GM18867 (cell line): ENCODE data around the gene CNBD2.
A peak's percentile ranks its signal among the peaks of the same experiment; 100 is the strongest.
"Not testable (repeated sequence)": the region's sequence is repeated elsewhere in the genome, so short reads cannot be mapped to it uniquely, and the experiment has no call there.

ENCODE experiments used
- ATAC-seq: cut with Tn5 transposase; IDR thresholded peaks from one replicate; pipeline ENCODE4 v1.9.1; 2021; ENCODE audit warnings: mild to moderate bottlenecking, moderate library complexity; ENCODE audit not compliant: unreplicated experiment

The CNBD2 gene

DNA sequence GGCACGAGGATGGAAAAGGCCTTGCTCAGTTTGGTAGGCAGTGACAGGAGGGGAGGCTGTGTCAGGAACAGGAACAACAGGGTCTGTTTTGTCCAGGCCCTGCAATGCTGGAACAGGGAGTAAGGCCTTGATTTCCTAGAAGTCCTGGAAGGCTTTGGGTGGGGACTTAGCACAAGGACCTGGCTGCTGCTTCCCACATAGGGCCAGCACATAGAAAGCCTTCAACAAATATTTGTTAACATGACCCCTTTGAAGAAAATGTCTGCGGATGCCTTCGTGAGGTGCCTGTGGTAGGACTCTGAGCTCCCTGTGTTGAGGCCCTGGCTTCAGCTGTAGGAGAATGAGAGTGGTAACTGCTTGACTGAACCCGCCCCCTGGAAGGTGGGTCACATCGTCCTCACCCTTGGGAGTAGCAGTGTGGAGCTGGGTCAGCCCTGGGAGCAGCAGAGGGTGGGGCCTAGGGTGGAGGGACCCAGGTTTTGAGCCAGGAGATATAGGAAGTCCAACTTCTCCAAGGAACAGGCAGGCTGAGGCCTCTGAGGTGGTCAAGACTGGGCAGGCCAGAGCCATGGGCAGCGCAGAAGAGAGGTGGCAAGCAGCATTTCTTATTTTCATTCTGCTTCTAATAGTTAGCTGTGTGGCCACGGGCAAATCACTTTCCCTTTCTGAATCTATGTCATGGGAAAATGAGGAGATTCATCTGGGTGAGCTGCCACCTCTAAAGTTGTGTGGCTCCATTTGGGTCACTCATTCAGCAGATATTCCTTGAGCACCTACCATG lies 50.0 kb downstream of the CNBD2 start:
- ATAC-seq: no peak

DNA sequence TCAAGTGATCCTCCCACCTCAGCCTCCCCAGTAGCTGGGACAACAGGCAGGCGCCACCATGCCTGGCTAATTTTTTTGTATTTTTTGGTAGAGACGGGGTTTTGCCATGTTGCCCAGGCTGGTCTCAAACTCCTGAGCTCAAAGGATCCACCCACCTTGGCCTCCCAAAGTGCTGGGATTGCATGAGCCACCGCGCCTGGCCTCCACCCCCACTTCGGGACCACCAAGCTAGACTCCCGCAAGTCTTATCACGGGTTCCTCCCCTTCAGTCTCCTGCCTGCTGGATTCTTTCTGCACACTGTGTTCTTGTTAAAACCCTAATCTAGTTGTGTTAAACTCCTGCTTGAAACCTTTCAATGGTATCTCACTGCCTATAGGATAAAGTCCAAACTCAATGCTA lies 57.7 kb downstream of the CNBD2 start:
- not testable (repeated sequence) for ATAC-seq

DNA sequence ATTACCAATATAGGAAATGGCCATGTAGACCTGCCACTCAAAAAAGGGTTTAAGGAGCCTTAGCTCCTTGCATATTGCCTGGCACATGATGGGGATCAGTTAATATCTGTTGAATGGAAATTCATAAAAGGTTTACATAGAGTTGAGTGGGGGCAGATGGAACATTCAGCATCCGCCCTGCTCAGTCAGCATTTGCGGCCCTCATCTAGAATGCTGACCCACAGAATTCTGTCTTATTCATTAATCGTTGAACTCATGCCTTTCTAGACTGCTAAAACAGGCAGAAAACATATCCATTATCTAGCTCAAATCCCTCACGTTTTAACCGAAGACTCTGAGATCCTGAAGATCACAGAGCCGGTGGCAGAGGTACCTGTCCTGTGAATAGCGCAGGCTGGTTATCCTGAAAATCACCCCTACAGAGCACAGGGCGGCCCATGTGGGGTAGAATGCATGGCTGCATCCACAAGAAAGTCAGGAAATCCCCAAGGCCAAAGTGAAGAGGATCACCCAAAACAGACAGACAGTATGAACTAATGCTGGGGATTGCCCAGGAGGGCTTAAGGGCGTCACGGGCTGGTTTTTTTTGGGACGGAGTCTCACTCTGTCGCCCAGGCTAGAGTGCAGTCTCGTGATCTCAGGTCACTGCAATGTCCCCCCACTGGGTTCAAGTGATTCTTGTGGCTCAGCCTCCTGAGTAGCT lies 59.9 kb downstream of the CNBD2 start:
- ATAC-seq: no peak

DNA sequence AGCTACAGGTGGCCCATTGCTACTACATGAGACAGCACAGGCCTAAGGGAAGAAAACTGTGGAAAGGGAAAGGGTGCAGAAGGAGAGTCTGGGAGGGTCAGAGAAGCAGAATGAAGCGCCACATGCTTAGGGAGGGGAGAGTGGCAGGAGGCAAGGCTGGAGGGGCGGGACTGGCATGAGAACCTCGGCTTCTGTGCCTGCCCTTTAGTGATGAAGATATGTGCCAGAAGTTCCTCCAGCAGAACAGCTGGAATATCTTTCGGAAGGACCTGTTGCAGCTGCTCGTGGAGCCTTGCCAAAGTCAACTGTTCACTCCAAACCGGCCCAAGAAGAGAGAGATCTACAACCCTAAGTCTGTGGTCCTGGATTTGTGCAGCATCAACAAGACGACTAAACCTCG lies 61.8 kb downstream of the CNBD2 start:
- no peak for ATAC-seq

DNA sequence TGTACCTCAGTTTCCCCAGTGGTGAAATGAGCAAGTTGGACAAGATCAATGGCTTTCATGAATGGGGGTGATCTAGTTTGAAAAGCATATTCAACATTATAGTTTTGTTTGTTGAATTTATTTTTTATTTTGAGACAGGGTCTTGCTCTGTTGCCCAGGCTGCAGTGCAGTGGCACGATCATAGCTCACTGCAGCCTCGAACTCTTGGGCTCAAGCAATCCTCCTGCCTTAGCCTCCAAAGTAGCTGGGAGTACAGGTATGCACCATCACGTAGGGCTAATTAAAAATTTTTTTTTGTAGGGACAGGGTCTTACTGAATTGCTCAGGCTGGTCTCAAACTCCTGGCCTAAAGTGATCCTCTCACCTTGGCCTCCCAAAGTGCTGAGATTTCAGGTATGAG lies 63.4 kb downstream of the CNBD2 start:
- no peak for ATAC-seq

DNA sequence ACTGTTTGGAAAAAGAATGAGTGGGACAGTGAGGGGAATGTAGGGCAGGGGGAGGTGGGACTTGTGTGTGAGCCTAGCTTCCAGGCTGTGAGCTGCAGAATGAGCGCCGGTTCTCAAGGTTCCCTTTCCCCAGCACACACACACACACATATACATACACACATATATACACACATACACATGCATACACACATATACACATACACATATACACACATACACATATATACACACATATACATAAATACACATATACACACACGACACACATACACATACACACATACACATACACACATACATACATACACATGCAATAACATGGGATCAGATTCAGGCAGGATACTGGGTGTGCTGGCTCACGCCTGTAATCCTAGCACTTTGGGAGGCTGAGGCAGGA lies 66.5 kb downstream of the CNBD2 start:
- no peak for ATAC-seq

DNA sequence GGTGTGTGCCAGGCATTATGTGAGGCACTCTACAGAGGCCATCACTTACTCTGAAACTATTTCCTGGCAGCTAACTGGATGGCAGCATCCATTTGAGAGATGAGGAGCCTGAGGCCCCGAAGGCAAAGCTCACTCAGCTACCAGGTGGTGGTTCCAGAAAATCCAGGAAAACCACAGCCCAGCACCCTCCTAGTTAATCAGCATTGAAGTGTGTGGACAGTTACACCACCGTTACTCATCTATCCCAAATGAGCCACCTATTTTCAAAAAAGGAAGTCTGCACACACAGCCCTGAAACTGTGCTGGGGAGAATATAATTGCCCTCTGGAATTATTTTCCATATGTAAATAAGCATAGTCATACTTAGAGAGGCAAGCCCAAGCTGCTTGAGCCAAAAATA lies 67.4 kb downstream of the CNBD2 start:
- no peak for ATAC-seq

DNA sequence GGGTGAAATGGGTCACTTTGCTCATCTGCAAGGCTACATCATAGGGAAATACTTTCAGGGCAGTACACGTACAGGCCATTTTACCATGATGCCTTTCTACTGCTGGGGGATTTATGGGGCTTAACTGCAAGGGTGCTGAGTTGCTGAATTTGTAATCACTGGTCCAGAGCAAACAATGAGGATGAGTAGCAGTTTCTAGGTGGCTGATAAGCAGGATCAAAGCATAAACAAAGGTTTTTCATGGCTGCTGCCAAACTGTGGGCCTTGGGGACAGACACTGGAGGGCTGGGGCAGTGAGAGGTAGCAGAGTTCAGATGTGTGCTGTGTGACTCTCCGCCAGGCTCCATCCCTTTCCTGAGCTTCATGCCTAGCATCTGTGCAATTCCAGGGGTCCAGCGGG lies 68.3 kb downstream of the CNBD2 start:
- no peak for ATAC-seq

DNA sequence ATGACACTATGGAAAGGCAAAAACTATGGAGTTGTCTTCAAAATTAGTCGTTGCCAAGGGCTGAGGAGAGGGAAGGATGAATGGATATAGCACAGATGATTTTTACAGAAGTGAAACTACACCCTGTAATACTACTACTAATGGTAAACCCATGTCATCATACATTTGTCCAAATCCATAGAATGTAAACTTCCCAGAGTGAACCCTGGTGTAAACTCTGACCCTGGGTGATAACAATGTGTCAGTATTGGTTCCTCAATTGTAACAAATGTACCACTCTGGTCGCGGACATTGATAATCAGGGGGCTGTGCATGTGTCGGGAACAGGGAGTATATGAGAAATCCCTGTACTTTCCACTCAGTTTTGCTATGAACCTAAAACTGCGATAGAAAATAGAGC lies 72.2 kb downstream of the CNBD2 start:
- no peak for ATAC-seq

DNA sequence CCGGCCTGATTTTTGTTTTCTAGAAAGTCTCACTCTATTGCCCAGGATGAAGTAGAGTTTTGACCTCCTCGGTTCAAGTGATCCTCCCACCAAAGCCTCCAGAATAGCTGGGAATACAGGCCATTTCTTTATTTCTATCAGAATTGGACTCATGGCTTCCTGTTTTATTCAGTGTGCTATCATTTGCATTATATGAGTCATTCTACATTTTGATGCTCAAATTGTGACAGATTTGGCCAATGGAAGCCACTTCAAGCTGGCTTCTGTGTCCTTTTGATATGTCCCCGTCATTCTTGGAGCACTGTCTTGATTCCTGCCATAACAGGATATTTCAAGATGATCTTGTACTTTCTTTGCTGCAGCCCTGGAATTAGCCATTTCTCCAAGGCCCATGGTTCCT lies 75.1 kb downstream of the CNBD2 start:
- ATAC-seq: no peak

DNA sequence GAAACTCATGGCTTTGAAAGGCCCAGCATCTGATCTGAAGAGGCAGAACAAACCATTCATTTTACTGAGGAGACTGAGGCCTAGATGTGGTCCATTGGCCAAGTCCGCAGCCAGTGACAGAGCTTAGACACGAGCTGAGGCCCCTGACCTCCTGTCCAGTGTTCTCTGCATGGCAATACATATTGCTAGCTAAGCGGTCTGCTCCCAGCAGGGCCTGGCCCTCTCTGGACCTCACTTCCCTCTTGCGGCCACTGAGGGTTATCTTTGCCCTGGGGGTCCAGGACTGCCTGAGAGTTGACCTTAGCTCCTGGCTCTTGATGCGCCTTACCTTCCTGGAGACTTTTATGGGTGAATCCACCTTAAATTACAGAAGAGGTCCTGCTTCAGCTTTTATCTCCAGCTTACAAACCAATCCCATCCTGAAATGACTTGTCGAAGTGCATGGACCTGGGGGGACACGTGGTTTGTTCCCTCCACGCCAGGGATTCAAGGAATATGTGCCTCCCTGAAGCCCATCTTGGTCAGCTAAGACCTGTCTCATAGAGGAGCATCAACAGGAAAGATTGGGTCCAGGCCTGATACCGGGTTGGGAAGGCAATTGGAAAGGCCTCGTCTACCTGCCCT lies 75.6 kb downstream of the CNBD2 start:
- ATAC-seq: no peak

DNA sequence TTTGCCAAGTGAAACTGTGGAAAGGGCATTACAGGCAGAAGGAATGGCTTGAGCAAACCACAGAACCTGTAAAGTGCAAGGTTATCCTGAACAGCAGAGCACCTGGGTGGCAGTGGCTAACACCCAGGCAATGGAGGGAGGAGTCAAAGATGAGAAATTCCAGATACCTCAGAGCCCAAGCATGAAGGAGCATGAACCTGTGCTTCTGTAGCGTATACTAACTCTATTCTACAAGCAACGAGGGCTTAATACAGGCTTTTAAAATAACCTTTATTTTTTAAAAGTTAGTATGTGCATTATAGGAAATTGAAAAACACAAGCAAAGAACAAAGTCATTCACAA lies 77.0 kb downstream of the CNBD2 start:
- no peak for ATAC-seq

DNA sequence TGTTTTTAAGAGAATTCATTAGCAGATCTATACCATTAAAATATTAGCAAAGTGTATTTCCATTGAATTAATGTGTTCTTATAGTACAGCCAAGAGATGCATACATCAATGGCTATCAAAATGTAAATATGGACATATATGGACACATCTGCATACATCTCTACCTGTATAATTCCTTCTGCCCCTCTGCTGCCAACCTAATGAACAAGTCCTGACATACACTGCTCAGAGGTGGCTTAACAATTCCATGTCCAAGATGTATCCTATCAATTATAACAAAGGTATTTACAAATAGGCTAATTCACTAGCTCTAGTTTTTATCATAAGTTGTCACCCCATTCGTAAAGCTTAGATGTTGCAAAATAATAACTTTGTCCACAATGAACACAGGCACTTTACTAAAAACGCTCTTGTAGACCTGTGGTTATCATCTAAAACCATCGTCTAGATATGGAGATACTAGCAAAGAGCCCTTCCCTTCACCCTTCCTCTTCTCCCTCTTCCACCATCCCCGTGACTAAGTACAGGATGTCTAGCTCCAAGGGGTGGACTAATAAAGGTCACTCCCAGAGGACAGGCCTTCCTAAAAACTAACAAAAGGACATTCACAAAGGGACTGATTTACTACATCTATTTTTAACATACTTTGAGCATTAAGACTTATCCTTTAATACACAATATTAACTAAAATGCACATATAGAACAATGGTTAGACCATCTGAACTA lies 77.8 kb downstream of the CNBD2 start:
- not testable (repeated sequence) for ATAC-seq

DNA sequence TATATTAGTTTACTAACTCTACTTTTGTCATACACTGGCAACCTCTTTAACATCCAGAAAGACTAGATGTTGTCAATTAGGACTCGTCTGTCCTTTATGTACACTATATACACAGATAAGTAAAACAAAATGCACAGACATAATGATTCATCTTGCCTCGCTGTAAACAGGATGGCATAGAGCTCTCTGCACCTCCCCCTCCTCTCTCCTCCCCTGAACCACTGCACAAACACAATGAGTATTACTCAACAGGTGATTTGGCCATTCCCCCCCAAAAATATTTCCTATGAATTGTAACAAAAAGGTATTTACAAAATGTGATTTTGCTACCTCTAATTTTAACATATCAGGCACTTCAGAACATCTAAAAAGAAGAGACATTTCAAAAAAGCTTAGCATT lies 81.0 kb downstream of the CNBD2 start:
- ATAC-seq: not testable (repeated sequence)

DNA sequence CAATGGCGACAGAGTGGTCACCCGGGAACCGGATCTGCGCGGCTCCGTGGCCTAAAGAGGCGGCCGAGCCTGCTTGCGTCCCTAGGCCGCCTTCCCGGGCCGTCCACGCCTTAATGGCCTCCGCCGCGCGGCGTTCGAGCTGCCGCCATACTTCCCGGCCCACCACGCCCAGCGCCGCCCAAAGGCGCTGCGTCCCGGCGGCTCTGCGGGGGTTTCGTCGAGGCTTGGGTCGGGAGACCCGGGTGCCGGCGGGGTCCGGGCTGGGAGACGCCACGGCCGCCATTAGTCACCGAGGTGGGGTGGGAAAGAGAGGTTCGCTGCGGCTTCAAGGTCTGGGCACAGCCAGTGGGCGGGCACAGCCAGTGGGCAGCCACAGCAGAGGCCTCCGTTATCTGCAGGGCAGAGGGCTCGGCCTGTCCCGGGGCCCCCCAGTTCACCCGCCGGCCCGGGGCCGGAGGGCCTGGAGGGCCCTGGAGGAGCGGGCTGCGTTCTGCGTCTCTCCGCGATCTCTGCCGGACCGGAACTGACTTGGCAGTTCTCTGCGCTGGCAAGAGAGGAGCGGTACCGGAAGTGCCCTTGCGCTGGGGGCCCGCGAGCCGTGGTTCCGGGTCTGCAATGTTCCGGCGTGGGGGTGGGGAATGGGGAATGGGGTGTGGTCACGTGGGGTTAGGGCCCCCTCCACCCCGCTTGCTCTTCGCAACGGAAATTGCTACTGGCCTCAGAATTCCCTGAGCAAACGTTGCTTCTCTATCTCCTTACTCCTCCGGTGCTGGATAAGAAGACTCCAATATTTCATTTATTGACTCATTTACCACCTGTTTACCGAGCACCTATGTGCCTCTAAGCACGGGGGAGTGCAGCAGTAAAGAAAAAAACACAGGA lies 82.3 kb downstream of the CNBD2 start:
- ATAC-seq: peak; percentile 89

DNA sequence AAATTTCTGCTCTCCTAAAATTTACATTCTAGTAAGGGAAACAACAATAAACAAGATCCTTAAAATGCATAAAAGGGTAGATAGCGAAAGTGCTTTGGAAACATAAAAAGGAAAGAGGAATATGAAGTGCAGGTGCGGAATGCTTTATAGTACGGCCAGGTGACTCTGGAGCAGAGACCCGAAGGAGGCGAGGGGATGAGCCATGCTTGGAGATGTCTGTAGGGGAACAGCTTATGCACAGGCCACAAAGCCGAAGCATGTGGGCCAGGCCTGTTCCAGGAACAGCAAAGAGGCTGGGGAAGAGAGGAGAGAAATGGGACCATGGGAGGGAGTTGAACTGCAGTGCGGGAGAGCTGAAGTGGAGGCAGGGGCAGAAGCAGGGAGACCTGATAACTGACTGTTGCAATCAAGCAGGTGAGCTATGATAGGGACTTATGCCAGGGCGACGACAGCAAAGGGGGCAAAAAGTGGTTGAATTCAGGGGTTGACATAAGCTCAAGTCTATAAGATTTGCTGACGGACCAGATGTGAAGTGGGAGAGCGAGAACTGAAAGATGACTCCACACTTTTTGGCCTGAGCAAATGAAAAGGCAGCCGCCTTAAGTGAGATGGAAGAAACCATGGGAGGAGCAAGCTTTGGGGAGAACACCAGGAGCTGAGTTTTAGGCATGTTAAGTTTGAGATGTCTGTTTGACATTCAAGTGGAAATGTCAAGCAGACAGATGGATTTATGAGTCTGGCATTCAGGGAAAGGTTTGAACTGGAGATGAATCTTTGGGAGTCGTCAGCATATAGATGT lies 83.1 kb downstream of the CNBD2 start:
- ATAC-seq: no peak

DNA sequence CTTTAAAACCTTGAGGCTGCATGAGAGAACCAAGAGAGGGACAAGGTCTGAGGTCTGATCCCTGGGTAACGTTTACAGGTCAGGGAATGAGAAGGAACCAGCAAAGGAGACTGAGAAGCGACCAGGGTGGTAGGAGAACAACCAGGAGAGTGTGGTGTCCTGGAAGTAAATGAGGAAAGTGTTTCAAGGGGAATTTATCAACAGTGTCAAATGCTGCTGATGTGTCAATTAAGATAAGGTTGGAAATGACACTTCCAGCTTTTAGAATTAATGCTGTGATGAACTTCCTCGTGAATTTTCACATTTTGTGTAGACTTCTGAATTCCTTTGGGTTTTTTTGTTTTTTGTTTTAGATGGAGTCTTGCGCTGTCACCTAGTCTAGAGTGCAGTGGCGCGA lies 83.7 kb downstream of the CNBD2 start:
- ATAC-seq: no peak

DNA sequence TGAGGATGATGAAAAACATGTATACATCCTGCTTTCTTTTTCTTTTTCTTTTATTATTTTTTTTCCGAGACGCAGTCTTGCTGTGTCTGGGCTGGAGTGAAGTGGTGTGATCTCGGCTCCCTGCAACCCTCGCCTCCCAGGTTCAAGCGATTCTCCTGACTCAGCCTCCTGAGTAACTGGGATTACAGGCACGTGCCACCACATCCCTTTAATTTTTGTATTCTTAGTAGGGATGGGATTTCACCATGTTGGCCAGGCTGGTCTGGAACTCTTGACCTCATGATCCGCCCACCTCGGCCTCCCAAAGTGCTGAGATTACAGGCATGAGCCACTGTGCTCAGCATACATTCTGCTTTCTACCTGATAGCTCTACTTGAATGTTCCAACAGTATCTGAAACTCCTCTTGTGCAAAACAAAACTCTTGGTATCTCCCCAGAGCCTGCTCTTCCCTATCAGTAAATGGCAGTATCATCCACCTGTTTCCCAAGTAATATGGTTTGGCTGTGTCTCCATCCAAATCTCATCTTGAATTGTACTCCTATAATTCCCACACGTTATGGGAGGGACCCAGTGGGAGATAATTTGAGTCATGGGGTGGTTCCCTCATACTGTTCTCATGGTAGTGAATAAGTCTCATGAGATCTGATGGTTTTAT lies 85.6 kb downstream of the CNBD2 start:
- ATAC-seq: not testable (repeated sequence)

DNA sequence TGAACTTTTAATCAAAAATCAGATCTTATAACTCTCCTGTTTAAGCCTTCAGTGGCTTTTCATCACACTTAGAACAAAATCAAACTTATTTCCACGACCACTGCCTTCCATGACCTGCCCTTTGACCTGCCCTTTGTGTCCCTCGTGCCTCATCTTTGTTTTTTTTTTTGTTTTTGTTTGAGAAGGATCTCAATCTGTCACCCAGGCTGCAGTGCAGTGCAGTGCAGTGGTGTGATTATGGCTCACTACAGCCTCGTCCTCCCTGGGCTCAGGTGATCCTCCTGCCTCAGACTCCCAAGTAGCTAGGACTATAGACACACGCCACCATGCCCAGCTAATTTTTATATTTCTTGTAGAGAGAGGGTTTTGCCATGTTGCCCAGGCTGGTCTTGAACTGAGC lies 86.8 kb downstream of the CNBD2 start:
- ATAC-seq: no peak
